HG03045 (cell line): ENCODE results near the gene DYNC1I1.

ENCODE experiments used
- ATAC-seq: cut with Tn5 transposase; IDR thresholded peaks from one replicate; pipeline ENCODE4 v1.9.1; 2021; ENCODE audit warnings: mild to moderate bottlenecking, moderate library complexity; ENCODE audit not compliant: unreplicated experiment

Gene DYNC1I1

GRCh38 chr7:95955748-95956147, 183.4 kb downstream of the DYNC1I1 start:
- no peak for ATAC-seq

GRCh38 chr7:95957510-95957909, 185.2 kb downstream of the DYNC1I1 start:
- no peak for ATAC-seq

DNA sequence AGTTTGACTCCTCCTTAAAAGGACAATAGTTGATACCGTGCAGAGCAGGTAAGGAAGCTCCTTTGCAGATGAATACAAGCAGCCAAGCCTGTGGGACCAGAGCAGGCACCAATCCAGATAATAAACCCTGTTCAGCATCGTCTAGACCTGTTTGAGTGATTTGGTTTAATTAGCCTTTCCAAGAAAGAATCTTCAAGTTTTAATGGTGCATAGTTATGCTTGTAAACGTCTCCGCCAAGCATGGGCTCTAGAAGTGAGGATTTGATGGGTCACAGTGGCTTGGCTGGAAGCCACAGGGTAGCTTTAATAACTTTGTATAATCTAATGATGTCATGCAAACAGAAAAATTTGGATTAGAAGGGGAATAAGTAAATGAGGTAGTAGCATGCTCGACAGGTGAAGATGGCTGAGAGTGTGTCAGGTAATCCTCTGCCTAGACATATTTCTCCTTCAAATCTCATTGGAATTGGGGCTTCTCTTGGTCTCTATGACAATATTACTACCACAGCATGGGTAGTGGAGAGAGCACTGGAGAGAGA, 188.4 kb downstream of the DYNC1I1 start:
- no peak for ATAC-seq

- ATAC-seq, result no peak
These were observed 191.2 kb downstream of the DYNC1I1 start for GRCh38 chr7:95963446-95963990.

DNA sequence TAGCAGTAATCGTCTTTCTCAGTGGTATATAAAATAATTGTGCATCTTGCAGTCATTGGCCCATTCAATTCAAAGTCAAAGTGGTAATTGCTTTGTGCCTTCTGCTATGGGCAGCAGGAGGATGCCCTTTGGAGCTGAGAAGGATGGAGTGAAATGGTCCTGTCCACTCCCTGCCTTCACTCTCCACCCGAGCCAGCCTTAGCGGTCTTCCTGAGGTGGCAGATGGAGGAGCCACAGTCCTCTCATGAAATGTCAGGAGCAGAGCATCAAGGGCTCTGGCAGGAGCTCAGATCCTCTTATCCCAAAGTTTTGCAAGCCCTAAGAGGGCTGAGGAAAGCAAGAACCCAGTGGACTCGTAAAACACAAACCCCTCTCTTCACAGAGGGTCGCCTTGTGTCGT, 199.4 kb downstream of the DYNC1I1 start:
- no peak for ATAC-seq

DNA sequence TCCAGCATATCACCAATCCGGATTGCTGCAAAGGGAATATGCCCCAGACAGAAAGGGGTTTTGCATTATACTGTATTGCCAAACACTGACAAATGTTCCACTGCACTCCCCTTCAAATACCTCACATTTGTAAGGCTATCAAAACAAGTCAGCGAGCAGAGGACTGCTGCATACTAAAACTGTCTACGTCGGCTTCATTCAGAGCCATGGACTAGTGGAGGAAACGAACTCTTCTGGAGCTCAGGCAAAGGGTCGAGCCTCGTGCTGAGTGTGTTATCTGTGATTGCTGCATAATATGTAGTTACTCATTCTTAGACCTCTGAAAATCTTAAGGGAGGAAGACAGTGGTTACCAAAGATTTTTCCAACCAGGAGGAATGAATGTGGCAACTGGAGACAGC, 200.2 kb downstream of the DYNC1I1 start:
- no peak for ATAC-seq

DNA sequence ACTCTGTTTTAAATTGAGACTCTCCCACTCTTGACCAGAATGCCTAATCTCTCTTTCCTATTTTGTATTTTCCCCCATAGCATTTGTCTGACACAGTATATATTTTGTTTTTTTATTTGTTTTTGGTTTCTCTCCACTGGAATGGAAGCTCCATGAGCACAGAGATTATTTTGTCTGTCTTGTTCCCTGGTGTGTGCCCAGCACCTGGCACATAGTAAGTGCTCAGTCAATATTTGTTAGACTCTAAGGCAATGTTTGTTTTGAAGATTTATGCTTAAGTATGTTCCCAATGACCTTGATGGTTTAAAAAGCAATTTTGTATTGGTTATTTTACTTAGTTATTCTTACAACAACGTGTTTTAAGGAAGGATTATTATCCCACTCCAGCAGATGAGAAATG, 201.8 kb downstream of the DYNC1I1 start:
- ATAC-seq, result no peak

DNA sequence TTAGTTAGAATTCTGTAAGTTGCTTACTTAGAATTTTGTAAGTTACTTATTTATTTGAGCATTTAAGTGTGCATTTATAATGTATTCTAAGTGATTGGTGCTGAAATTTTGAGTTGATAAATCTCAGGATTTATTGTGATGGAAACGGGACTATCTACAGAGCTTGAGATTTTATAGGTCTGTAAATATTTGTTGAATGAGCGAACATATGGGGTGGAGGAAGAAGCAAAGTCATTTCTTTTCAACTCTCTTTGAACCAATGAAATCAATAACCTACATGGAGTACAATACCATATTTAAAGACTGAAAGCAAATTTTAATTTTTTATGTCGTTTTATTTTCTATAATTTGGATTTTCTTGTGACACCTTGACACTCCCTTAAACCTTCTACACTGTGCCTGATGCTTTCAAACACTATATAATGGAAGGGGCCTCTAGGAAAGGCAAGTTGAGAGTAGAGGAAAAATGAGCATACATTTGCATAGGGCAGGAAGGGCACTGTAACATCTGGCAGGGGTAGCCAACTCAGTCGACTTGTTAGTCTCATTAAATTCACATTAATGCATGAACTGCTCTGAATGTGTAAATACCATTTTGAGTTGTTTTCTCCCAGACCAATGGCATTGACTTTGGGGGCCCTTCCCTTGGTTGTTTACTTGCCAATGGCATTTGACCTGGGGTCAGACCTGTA, 204.2 kb downstream of the DYNC1I1 start:
- ATAC-seq, result no peak

- no peak for ATAC-seq
These were observed 205.6 kb downstream of the DYNC1I1 start for GRCh38 chr7:95977994-95978393.

DNA sequence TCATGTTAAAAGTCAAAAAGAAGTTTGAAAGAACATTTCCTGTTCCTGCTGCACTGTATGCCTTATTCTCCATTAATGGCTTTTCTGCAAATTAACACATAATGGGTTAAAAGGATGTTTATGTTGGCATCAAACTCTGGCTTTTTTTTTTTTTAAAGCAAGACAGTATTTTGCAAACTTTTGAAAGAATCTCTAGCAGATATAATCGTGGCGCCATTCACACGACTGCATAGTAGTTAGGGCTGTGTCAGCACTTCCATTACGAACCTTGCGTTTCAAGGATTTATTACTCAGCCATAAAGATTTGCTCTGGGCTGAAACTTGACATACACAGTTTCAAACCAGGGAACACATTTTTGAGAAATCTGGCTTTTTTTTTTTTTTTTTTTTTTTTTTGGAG, 207.8 kb downstream of the DYNC1I1 start:
- no peak for ATAC-seq

- ATAC-seq, result no peak
These were observed 208.4 kb downstream of the DYNC1I1 start for GRCh38 chr7:95980706-95981105.

DNA sequence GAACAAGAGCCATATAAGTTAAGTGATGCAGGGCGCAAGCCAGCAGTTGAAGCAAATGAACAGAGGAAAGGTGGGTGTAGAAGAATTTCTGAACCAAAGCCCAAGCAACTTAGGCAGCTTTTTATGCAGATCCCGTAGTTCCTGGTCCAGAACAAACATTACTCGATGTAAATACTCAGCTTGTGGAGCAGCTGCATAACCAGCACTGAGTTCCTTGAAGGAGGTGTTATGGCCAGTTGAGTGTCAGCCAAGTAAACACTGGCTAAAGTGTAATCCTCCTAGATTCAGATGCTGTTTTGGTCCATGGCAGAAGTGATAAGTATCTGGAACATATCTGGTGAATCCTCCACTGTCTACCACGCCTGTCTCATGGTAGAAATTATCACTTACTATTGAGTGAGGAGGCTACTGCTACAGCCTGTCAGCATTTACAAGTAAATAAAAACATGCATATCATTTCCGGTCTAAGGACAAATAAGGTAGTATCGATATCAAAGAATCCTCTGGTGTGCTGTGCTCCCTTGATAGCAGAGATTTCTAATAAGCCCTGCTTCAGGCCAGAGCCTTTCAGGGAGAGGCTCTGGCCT, 213.9 kb downstream of the DYNC1I1 start:
- no peak for ATAC-seq

DNA sequence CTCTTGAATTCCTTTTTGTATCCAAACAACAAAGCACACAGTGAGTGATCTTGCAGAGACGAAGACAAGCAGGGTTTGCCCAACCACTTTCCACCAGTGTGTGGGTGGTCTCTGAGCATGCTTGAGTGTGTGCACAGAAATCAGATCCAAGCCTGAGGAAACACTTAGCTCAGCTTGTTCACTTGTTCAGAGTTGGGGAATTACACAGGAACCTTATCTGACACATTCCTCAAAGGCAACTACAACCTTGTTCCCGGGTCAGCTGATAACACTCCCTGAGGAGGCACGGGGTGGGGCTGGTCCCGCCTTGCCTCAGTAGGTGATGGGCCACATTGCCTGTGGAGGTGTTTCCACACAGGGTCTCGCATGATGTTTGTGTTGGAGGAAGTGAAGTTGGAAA, 216.9 kb downstream of the DYNC1I1 start:
- ATAC-seq, result no peak

GRCh38 chr7:95993380-95993779, 221.0 kb downstream of the DYNC1I1 start:
- no peak for ATAC-seq

DNA sequence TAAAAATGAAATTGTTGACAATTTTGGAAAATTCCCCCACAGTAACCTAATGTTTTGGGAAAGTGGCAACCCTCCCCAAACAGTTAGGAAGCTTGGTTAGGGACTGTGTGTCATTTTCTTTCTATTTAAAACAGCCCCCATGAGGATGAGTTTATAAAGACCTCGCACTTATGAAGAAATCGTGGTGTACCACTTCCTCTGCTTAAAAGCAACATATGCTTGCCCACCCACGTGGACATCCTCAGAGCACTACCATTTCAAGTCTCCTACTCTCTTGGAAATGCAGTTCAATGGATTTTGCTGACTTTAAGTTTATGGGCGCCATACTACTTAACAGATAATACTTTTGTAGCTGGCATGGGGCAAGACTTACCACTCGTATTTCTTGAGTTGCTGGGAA, 223.8 kb downstream of the DYNC1I1 start:
- no peak for ATAC-seq

DNA sequence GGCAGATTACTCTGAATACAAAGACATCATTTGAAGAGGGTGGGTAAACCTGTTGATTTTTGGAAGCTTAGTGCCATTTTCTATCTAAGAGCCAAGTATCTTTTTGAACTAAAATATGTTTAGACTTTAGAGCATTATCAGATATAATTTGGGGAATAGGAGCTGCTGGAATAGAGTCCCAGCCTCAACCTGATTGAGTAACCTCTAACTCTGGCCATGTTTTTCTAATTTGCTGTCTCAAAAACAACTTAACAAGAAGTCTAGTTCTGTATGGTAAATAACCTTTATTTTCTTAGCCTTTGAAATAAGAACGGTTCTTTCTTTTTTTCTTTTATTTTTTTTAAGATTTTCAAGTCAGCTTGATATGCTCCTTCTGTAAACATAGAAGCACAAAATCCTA, 224.5 kb downstream of the DYNC1I1 start:
- ATAC-seq, result no peak

DNA sequence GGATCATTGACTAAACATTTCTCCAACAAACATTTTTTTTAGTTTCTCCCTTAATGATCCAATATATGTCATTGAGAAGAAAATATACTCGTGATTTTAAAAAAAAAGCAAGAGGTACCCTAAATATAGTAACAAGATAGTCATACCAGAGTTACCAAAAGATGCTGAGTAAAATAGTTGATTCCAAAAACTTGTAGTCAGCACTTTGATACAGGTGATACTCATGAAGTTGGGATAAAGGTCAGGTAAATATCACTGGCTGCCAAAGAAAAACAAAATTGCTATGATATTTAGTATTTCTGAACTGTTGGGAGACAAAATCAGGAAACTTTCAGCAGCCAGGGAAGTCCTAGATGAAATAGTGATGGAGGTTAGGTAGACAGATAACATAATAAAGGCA, 225.3 kb downstream of the DYNC1I1 start:
- ATAC-seq, result no peak

- ATAC-seq, result no peak
These were observed 227.1 kb downstream of the DYNC1I1 start for GRCh38 chr7:95999481-95999880.

- ATAC-seq, result no peak
These were observed 232.2 kb downstream of the DYNC1I1 start for GRCh38 chr7:96004578-96004977.

DNA sequence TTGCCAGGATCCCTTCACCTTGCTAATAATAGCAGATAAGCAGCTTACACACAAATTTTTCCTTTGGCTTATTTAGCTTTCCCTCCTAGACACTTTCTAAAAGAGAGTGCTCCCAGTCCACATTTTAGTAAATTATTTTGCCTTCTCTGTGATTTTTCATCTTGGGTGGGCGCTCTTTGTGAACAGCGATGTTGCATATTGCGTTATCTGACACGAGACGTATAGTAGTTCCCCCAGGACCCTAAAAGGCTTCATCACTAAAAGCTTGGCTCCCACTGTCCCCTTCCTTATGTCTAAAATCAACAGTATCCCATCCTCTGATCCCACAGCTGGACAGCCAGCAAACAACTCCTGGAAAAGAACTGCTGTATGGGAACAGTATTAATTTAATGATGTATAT, 232.9 kb downstream of the DYNC1I1 start:
- ATAC-seq, result no peak

DNA sequence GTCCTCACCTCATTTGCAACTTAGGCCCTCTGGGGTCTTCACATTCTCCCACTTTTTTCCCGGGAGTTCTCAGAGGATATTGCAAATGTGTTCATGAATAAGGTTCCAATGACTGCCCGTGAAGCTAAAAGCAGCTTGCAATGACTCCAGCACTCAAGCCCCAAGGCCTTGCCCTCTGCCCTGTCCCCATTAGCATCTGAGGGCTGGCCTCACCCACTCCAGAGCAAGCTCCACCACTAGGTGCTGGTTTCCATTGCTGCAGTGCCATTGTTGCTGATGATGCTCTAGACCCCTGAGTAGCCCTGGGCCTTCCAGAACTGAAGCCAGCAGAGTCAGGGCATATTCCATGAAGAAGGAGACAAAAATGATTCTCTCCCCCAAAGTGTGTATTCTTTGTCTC, 236.8 kb downstream of the DYNC1I1 start:
- ATAC-seq, result no peak

GRCh38 chr7:96013836-96014235, 241.5 kb downstream of the DYNC1I1 start:
- ATAC-seq, result no peak
